ENCODE data around the gene FIBP.
"Not testable (repeated sequence)": the region's sequence is repeated elsewhere in the genome, so short reads cannot be mapped to it uniquely, and the experiment has no call there.

FIBP gene

DNA sequence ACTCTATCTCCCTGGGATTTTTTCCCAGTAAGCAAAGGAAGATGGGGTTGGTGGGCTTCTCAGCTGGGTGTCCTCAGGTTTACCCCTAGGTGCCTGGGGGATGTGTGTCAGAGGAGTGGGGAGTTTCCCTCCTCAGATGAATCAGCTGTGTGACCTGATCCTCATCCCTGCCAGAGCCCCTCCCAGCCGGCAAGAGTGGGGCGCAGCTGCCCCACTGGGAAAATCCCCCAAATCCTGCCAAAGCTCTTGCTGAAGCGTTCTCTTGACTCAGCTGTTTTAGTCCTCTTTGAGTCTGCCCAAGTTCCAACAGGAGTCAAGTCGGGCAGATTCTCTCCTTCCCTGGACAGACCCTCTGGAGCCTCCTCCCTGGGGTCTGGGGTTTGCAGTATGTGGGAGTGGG is 24.6 kb upstream of the FIBP start:
- no peak for DNase-seq

DNA sequence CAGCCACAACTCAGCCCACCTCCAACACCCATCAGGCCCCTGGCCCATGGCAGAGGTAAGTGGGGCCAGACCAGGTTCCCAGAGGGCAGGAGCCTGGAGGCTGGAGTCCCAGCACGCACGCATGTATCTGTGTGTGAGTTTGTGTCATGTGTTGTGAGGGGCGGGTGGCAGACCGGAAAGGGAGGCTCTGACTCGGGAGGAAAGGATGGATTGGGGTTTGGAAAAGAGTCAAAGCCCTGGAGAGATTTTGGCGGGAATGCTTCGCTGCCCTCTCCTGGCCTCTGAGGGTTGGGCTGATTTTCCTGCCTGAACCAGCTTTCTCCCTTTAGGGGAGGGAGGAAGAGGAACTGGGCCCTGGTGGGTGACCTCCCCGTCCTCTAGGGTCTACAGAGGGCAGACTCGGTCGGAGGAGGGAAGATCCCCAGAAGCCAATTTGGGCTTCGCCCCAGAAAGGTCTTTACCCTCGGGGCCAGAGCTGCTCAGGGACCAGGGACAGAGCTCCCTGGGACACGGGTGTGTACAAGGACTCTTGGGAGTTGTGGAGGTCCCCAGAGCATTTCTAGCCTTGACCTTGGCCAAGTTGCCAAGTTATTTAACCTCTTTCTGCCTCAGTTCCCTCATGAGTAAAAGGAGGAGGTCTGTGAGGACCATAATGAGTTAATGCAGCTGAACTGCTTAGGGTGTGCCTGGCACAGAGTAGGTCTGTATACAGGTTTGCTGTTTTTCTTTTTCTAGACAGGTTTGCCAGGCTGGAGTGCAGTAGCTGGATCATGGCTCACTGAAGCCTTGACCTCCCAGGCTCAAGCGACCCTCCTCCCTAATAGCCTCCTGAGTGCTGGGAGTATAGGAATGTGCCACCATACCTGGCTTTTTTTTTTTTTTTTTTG is 23.7 kb upstream of the FIBP start:
- DNase-seq: peak; percentile 72

DNA sequence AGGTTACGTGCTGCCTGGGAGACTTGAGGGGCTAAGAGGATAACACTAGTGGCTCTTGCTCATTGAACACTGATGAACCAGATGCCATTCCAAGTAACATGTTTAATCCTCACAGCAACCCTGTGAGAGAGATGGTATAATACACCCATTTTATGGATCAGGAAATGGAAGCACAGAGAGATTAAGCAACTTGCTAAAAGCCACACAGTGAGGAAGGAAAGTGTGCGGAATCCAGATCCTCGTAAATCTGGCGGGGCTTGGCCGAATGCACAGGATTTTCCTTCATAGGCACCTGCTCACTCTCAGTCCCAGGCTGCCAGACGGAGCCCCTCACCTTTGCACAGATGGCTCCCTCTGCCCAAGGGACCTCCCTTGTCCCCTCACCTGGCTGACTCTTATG is 19.6 kb upstream of the FIBP start:
- no peak for DNase-seq

DNA sequence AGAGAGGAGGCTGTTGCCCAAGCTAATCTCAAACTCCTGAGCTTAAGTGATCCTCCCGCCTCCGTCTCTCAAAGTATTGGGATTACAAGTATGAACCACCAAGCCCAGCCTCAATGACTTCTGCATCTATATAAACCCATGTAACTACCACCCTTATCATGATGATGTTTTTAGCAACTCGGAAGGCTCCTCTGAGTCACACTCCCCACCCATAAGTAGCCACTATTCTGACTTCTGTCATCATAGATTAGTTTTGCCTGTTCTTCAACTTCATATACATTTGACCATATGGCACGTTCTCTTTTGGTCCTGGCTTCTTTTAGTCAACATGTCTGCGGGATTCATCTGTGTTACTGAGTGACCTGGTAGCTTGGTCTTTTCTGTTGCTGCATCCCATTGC is 18.3 kb upstream of the FIBP start:
- no peak for DNase-seq

DNA sequence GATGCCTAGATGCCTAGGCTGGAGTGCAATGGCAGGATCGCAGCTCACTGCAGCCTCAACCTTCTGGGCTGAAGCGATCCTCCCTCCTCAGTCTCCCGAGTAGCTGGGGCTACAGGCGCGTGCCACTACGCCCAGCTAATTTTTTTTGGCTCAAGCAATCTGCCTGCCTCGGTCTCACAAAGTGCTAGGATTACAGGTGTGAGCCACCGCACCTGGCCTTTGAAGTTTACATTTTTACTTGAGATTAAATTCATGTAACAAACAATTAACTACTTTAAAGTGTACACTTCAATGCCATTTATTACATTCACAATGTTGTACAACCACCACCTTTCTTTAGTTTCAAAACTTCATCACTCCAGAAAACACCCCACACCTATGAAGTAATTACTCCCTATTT is 15.4 kb upstream of the FIBP start:
- DNase-seq: no peak

DNA sequence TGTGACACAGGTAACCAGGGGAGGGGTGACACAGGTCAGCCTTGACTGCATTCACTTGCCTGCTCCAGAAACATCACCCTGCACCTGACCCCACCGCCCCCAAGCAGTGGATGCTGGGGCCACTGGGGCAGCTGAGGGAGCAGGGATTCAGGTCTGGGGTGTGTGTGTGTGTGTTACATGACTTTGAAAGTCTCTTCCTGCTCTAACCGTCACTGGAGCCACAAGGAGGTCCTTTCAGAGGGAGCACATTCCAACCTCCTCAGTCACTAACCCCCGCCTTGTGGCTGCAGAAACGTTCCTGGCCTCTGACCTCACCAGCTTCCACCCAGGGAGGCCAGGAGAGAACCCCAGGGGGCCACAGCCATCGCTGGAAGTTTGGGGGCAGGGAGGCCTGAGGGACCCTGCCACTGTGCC is 14.8 kb upstream of the FIBP start:
- no peak for DNase-seq

DNA sequence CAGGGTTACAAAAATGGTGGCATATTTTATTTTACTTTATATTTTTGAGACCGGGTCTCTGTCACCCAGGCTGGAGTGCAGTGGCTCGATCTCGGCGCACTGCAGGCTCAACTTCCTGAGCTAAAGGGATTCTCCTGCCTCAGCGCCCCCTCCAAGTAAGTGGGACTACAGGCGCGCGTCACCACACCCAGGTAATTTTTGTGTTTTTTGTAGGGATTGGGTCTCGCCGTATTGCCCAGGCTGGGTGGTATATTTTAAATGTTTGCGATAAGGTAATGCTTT is 12.6 kb upstream of the FIBP start:
- no peak for DNase-seq

DNA sequence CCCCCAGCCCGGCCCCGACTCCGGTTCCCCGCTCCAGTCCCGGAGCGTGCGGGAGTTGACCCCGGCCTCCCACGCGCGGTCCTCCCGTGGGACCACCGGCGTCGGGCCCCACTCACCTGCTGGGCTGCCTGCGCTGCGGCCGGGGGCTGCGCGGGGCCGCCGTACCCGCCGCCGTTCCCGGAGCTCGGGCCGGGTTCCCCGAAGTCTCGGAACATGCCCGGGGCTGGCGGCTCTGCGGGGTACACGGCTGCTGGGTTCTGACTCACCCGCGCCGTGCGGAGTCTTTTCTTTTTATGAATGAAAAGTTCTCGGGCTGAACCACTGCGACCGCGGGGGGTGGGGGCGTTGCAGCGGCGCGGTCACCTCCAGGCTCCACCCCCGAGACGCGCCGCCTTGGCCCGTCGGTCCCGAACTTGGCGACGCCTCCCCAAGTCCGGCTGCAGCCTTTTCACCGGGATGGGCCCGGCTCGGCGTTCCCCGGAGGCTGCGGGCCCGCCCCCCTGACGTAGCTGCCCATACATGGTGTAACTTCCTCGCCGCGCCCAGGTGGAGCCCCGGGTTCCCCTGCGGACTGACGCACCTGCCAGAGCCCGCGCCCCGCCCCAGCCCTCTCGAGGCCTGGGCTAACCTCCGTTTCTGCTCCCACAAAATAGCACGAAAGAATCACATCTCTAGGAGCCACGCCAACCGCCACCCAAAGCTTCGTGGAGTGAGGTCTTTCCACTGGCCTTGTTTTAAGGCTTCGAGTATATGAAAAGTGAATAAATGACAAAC is 12.0 kb upstream of the FIBP start, which contains the start of gene FOSL1:
Gene FOSL1 (minus strand): TSS at position 264 of the 774 bp plus-strand sequence. CDS start 49 bp downstream, at position 215.
- DNase-seq: peak; percentile 71

DNA sequence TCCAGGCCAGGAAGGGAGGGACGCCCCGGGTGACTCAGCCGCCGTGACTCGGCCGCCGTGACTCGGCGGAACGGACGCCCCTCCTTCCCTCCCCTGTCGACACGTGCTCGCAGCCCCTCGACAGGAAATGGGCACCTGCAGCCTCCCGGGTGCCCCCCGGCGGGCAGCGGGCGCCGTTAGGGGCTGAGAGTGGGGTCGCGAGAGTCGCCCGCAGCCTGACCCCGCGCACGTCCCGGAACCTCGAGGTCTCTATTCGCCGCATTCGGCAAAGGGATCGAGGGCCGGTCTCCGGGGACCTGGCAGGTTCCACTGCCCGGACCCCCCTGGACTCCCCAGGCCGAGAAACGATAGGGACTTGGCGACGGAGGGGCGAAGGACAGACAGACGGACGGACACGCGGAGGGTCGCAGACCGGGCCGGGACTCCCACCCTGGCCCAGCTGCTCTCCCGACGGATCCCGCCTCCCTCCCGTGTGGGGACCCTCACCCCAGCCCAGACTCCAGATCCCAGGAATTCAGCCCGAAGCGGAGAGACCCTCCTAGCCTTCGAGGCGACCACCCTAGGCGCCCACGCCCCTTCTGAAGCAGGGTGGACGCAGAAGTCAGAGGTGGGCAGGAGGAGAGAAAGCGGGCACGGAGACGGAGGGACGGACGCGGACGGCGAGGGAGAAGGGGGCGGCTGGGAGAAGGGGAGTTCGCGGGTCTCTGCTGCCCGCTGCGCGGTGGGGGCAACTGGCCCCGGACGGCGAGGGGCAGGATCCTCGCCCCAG is 11.3 kb upstream of the FIBP start:
- DNase-seq: no peak

DNA sequence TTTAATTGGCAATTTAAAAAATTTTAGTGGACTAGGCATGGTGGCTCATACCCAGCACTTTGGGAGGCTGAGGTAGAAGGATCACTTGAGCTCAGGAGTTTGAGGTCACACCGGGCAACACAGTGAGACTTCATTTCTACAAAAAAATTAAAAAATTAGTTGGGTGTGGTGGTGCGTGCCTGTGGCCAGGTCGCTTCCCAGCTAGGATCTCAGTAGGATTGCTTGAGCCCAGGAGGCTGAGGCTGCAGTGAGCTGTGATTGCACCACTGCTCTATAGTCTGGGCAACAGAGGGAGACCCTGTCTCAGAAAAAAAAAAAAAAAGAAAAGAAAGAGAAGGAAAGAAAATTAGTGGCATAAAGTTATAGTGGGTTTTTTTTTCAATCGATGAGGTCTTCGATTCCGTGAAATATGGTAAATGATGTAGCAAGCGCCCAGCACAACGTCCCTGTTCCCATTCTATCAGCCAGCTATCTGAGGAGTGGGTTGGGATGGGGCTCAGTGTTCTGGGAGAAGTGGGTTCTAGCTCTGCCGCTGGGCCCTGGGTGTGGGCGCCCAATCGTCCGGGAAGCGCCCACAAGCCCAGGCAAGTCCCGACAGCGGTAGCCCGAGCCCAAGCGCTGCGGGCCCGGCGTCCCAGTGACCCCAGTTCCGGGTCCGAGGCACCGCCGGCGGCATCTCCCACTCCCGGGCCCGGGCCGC is 10.5 kb upstream of the FIBP start:
- no peak for DNase-seq

DNA sequence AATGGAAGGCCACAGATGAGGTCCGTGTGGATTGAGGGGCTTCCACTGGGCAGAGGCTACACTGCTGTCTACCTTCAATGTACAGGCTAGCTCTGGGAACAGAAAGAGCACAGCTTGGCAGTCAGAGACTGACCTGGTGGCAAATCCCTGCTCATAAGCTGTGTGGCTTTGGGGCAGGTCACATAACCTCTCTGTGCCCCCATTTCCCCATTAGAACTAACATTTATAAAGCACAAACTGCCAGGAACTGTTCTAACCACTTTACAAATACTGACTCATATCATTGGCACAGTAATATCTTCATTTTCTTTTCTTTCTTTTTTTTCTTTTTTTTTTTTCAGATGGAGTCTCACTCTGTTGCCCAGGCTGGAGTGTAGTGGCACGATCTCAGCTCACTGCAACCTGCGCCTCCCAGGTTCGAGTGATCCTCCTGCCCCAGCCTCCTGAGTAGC is 8.8 kb upstream of the FIBP start:
- DNase-seq: no peak

DNA sequence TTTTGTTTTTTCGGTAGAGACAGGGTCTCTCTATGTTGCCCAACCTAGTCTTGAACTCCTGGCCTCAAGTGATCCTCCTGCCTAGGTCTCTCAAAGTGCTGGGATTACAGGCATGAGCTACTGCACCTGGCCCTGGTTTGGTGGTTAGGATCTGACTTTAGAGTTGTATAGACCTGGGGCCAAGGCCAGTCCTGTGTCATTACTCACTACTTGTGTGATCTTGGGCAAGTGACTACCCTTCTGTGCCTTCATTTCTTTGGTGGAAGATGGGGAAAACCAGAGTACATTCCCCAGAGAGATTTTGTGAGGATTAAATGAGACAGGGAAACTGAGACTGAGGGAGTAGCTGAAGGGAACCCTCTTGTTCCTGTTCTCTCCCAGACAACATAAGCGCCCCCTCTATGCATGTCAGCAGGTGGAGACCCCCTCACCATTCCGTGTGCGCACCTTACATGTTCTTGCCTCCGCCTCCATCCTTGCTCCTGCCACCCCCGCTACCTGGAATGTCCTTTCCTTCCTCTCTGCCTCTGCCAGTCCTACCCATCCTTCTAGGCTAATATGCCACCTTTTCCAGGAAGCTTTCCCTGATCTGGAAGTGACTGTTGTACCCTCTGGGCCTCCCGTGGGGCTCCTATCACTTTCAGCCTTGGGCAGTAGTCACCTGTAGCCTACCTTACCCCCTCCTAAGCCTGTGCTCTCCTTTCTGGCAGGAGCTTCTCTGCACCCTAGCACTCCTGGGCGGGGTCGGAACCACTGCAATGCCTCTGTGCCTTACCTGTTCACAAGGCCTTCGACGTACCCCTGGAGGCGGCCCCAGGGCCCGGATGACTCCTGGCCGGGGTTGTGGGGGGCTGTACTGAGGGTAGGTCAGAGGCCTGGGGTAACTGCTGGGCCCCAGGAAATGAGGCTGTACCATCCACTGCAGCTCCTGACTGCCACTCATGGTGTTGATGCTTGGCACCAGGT is 8.0 kb upstream of the FIBP start:
- DNase-seq: no peak

DNA sequence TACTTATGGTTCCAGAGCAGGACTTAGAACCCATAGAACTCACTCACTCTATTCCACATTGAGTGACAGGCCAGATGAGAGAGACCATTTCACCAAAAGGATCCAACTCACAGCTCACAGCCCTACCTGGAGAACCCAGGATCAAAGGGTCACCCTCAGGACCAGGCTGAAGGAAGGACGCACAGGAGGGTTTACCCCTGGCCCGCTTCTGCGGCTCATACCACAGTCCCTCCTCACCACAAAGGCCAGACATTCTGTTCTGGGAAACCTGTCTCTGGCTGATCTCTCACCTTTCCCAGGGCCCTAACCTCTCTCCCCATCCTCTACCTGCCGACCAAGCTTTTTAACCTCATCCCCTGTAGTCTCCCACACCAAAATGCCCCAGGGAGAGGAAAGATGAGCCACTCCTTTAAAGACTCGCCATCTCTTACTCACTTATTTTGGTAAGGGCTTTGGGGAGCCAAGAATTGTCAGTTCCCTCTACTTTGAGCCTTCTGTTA is 7.3 kb upstream of the FIBP start:
- DNase-seq: no peak

DNA sequence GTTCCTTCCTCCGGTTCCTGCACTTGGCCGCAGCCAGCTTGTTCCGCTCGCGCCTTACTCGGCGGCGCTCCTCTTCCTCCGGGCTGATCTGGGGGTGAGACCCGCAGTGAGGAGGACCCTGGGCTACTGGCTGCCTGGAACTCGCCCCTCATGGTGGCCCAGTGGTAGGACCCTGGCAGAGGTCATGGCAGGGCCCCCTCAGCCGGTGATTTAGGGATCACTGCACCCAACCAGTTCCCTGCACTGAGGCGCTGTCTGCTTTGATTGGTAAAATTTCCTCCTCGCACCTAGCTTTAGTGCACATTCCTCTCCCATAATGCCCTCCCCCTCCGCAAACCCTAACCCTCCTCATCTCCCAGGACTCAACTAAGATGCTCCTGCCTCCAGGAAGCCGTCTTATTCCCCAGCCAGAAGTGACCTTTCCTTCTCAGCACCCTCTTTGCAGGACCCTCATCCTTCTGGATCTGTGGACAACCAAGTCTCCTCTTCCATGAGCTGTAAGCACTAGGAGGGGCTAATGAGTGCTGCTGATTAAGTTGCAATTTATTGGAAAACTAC is 5.8 kb upstream of the FIBP start:
- DNase-seq: no peak

DNA sequence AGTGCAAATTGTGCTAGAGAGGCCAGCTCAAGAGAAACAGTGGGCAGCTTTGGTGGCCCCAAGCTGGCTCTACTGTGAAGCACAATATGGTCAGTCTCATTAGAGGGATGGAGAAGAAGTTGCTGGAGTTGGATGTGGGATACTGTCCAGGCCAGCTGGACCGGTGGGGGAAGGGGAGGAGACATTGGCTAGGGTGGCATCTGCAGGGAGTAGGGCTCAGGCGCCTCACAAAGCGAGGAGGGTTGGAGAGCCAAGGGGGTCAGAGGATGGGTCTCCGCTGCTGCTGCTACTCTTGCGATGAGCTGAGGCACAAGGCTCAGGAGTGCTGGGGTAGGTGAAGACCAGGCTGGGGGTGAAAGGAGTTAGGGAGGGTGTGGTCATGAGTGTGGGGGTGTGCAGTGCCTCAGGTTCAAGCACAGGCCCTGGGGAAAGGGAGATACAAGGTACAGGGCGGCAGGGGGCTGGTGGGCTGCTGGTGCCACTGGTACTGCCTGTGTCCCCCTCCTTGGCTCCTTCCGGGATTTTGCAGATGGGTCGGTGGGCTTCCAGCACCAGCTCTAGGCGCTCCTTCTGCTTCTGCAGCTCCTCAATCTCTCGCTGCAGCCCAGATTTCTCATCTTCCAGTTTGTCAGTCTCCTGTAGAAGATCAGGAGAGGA is 4.5 kb upstream of the FIBP start:
- no peak for DNase-seq

DNA sequence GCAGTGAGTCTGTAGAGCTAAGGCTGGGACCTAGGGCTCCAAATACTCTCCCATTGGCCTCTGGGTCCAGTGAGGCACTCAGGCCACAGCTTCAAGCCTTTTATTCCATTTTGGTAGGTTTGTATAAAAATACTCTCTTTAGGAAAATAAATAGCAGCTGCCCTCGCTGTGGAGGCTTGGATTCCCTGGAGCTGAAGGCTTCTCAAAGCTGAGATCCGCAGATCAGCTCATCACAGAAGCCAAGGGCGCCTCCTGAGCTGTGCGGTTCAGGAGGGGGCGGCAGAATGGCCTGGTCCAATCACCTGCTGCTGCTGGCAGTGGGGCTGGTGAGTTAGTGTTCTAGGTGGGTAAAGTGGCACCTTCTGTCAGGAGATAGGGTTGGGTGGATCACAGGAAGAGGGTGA is 3.9 kb upstream of the FIBP start:
- not testable (repeated sequence) for DNase-seq

DNA sequence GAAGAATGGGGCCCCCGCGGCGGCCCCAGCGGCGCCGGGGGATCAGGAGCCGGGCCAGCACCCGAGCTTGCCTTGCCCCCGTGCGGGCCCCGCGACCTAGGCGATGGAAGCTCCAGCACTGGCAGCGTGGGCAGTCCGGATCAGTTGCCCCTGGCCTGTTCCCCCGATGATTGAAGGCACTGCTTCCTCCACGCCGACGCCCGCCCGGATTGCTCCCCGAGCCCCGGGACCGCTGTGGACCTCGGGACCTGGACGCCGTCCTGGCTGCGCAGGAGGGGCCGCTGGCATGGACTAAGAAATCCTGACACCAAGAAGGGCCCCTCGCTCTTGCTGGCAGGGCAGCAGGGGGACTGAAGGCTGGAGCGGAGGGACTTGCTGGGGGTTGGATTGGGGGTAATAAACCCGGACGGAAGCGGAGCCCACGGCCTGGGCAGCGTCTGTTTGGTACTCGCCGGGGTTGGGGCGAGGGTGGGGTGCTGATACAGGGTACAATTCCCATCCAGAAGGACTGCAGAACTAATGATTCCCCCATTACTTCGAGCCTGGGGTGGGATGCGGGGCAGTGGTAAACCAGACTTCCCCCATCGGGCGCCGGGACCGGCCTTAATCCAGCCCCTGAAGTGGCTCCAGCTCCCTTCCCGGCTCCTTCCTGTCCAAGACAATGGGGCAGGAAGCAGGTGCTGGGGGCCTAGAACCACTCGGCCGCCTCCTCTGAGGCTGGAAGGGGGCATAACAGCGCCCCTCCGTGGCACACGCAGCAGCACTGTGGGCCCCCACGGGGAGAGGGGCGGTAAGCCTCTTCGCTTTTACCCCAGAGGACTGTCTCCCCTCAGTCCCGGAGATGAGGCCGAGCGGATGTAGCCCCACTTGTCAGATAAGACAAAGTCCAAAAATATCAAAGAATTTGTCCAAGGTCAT is 3.2 kb upstream of the FIBP start:
- peak; percentile 51 for DNase-seq

DNA sequence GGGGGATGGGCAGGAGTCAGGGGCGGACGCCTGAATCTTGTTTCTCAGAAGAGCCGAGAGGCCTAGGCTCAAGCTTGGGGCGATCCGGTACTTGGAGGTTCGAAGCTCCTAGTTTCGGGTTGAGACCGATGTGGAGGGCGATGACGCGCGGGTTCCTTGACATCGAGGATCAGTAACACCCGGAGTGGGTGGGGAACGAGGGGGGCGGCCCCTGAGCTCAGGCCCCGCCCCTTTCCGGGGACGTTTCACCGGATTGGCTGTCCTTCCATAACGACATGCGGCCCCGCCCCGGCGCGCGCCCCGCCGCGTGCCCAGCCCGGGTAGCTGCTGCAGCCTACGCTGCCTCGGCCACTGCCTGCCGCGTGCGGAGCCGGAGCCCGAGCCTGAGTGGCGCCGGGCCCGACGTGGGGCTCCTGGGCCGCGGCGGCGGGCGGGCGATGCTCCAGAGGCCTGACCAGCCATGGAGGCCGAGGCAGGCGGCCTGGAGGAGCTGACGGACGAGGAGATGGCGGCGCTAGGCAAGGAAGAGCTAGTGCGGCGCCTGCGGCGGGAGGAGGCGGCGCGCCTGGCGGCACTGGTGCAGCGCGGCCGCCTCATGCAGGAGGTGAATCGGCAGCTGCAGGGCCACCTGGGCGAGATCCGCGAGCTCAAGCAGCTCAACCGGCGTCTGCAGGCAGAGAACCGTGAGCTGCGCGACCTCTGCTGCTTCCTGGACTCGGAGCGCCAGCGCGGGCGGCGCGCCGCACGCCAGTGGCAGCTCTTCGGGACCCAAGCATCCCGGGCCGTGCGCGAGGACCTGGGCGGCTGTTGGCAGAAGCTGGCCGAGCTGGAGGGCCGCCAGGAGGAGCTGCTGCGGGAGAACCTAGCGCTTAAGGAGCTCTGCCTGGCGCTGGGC is 2.3 kb upstream of the FIBP start, which contains the start of gene CCDC85B:
Gene CCDC85B (plus strand): TSS at position 350 of the 895 bp plus-strand sequence. CDS start 111 bp downstream, at position 461.
- DNase-seq: peak; percentile 96
